GM20431 (cell line): ENCODE data around the gene MAP7D2.
"Not testable (repeated sequence)": the region's sequence is repeated elsewhere in the genome, so short reads cannot be mapped to it uniquely, and the experiment has no call there.

ENCODE experiments used
- in situ Hi-C: fragments of 300-500 bp; cut with MseI, MboI; formaldehyde crosslinking; loops from one replicate; pipeline ENCODE4 v1.15.0; 2020; ENCODE audit warnings: low sequenced_read_pairs; ENCODE audit not compliant: unreplicated experiment

MAP7D2 gene

GRCh38 chrX:20116577-20117240 is at the start of gene MAP7D2:
MAP7D2 (minus strand) TSS chrX:20116907; CDS start chrX:20116879, 28 bp downstream.
- in situ Hi-C loops = no loop called here

- in situ Hi-C loops = not testable (repeated sequence)
These were observed 45.8 kb upstream of the MAP7D2 start for GRCh38 chrX:20162516-20162915.

GRCh38 chrX:20159797-20160385 is 43.2 kb upstream of the MAP7D2 start:
- in situ Hi-C loops = no loop called here

- in situ Hi-C loops = no loop called here
These were observed 35.0 kb upstream of the MAP7D2 start for GRCh38 chrX:20151689-20152088.

- in situ Hi-C loops = no loop called here
These were observed 32.6 kb upstream of the MAP7D2 start for GRCh38 chrX:20149326-20149725.

GRCh38 chrX:20147561-20147960 is 30.9 kb upstream of the MAP7D2 start:
- in situ Hi-C loops = no loop called here

GRCh38 chrX:20144491-20144890 is 27.8 kb upstream of the MAP7D2 start:
- in situ Hi-C loops = no loop called here

- in situ Hi-C loops = no loop called here
These were observed 26.9 kb upstream of the MAP7D2 start for GRCh38 chrX:20143561-20143960.

- in situ Hi-C loops = no loop called here
These were observed 26.4 kb upstream of the MAP7D2 start for GRCh38 chrX:20143111-20143510.

GRCh38 chrX:20141281-20142220 is 24.8 kb upstream of the MAP7D2 start, which contains the start of gene EIF1AX:
EIF1AX (minus strand) TSS chrX:20141838; CDS start chrX:20141640, 198 bp downstream.
- in situ Hi-C loops = no loop called here

- in situ Hi-C loops = no loop called here
These were observed 23.7 kb upstream of the MAP7D2 start for GRCh38 chrX:20140420-20140819.

- in situ Hi-C loops = no loop called here
These were observed 23.3 kb upstream of the MAP7D2 start for GRCh38 chrX:20139966-20140365.

- in situ Hi-C loops = no loop called here
These were observed 19.2 kb upstream of the MAP7D2 start for GRCh38 chrX:20135944-20136343.

- in situ Hi-C loops = no loop called here
These were observed 16.0 kb upstream of the MAP7D2 start for GRCh38 chrX:20132666-20133065.

- in situ Hi-C loops = no loop called here
These were observed 13.7 kb upstream of the MAP7D2 start for GRCh38 chrX:20130357-20130756.

GRCh38 chrX:20129547-20129946 is 12.8 kb upstream of the MAP7D2 start:
- in situ Hi-C loops = no loop called here

- in situ Hi-C loops = no loop called here
These were observed 12.0 kb upstream of the MAP7D2 start for GRCh38 chrX:20128670-20129069.

GRCh38 chrX:20127440-20127839 is 10.7 kb upstream of the MAP7D2 start:
- in situ Hi-C loops = not testable (repeated sequence)

- in situ Hi-C loops = not testable (repeated sequence)
These were observed 10.1 kb upstream of the MAP7D2 start for GRCh38 chrX:20126833-20127232.

GRCh38 chrX:20124964-20125363 is 8.3 kb upstream of the MAP7D2 start:
- in situ Hi-C loops = no loop called here
